Peyer's patch (tissue), 4 donors: Measurements from ENCODE around the gene SPATA31E1.

ENCODE experiments used
- CTCF ChIP-seq, 6 experiments: fragments of 450-650 bp in 4 of 6; fragments of 200-600 bp in 2 of 6; sonication (generic) in 1 of 6; IDR thresholded peaks; one replicate each; pipeline ENCODE4 v1.5.1; 2017 to 2019; ENCODE audit warnings: antibody characterized with exemption in 6 of 6, mild to moderate bottlenecking in 3 of 6, moderate library complexity in 1 of 6
- POLR2A ChIP-seq, 2 donors: fragments of 450-650 bp; IDR thresholded peaks; one replicate each; pipeline ENCODE4 v1.5.1; 2017; ENCODE audit warnings: antibody characterized with exemption in 2 of 2, mild to moderate bottlenecking in 2 of 2, moderate library complexity in 2 of 2

GRCh38 chr9:87886210-87886932, 3.7 kb downstream of the SPATA31E1 start:
- TF ChIP-seq CTCF (IDR thresholded peaks at IDR 0.05) = no peak
- TF ChIP-seq POLR2A (IDR thresholded peaks at IDR 0.05) = no peak
